Neutrophil (primary cell): ENCODE measurements around the gene U2AF1L4.

Experiments
- H3K27ac ChIP-seq: fragments of 200-600 bp; sonication (generic); 2 replicates; pipeline ENCODE4 v1.5.1; 2016; ENCODE audit warnings: mild to moderate bottlenecking, moderate library complexity
- H3K27me3 ChIP-seq: fragments of 200-600 bp; sonication (generic); 2 replicates; pipeline ENCODE4 v1.6.0; 2016; ENCODE audit warnings: mild to moderate bottlenecking
- H3K36me3 ChIP-seq: fragments of 200-600 bp; sonication (generic); 2 replicates; pipeline ENCODE4 v1.5.1; 2017
- H3K4me1 ChIP-seq, 2 experiments: fragments of 200-600 bp in 1 of 2; sonication (generic) in 1 of 2; 1 replicate in 1 of 2; 2 replicates in 1 of 2; pipeline versions ENCODE4 v1.5.1 to v1.6.1; 2013 to 2016; ENCODE audit warnings: low read depth in 1 of 2, low read length in 1 of 2, mild to moderate bottlenecking in 1 of 2, moderate library complexity in 1 of 2; ENCODE audit not compliant: control insufficient read depth in 1 of 2, insufficient read depth in 1 of 2
- H3K4me3 ChIP-seq, 2 experiments: fragments of 200-600 bp in 1 of 2; sonication (generic) in 1 of 2; 1 replicate in 1 of 2; 2 replicates in 1 of 2; pipeline ENCODE4 v1.5.1; 2013 to 2016; ENCODE audit warnings: low read depth in 1 of 2, low read length in 1 of 2, mild to moderate bottlenecking in 1 of 2, moderate library complexity in 1 of 2
- H3K9me3 ChIP-seq: fragments of 200-600 bp; sonication (generic); 2 replicates; pipeline ENCODE4 v1.5.1; 2016
- CTCF ChIP-seq: fragments of 200-600 bp; sonication (generic); IDR thresholded peaks from 2 replicates; pipeline ENCODE4 v1.5.1; 2016; ENCODE audit warnings: antibody characterized with exemption

Gene U2AF1L4

DNA sequence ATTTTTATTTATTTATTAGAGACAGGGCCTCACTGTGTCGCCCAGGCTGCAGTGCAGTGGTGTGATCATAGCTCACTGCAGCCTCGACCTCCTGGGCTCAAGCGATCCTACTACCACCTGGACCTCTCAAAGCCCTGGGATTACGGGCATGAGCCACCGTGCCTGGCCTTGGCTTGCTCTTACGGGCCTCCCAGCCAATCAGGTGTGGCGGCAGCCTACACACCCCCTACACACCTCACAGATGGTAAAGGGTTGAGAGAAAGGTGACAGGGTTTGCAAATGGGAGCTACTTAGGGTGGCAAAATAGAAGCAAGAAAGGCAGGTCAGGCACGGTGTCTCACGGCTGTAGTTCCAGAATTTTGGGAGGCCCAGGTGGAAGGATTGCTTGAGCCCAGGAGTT lies 41.9 kb downstream of the U2AF1L4 start:
- Histone ChIP-seq H3K4me3 (no peak overlapping the region), H3K4me1 (peaks cover 10 to 14% of the 10 kb centered on the region in 2 experiments), H3K9me3 (no peaks in the 10 kb centered on the region), H3K36me3 (no peaks in the 10 kb centered on the region), H3K27ac (no peak overlapping the region), H3K27me3 (peaks cover 71% of the 10 kb centered on the region)
- no peak for TF ChIP-seq CTCF

GRCh38 chr19:35702223-35703012 lies 42.8 kb downstream of the U2AF1L4 start:
- Histone ChIP-seq H3K36me3 (no peaks in the 10 kb centered on the region), H3K4me1 (peaks cover 10 to 14% of the 10 kb centered on the region in 2 experiments), H3K27me3 (peaks cover 62% of the 10 kb centered on the region), H3K27ac (no peak overlapping the region), H3K9me3 (no peaks in the 10 kb centered on the region), H3K4me3 (peak overlapping the region; percentile 58 to 64)
- no peak for TF ChIP-seq CTCF

DNA sequence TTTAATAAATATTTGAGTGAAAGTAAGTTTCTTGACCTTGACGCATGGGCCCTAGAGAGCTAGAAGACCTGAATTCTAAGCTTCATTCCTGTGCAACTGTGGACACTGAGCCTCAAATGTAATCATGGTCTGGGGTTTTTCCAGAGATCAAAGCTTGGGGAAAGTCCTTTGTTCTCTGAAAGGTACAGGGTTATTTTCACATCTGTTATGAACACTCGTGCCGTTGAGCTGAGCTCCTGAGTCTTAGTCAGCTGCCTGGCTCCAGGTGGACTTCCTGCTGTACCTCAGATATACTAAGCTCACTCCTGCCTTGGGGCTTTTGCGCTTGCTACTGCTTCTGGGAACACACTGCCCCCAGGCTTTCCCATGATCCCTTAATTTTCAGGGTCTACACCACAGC lies 48.4 kb downstream of the U2AF1L4 start:
- H3K4me1 ChIP-seq: peaks cover 1 to 3% of the 10 kb centered on the region in 2 experiments
- no peak overlapping the region for H3K4me3 ChIP-seq
- no peaks in the 10 kb centered on the region for H3K36me3 ChIP-seq
- no peak overlapping the region for H3K27ac ChIP-seq
- peaks cover 19% of the 10 kb centered on the region for H3K27me3 ChIP-seq
- no peaks in the 10 kb centered on the region for H3K9me3 ChIP-seq
- TF ChIP-seq CTCF: no peak

DNA sequence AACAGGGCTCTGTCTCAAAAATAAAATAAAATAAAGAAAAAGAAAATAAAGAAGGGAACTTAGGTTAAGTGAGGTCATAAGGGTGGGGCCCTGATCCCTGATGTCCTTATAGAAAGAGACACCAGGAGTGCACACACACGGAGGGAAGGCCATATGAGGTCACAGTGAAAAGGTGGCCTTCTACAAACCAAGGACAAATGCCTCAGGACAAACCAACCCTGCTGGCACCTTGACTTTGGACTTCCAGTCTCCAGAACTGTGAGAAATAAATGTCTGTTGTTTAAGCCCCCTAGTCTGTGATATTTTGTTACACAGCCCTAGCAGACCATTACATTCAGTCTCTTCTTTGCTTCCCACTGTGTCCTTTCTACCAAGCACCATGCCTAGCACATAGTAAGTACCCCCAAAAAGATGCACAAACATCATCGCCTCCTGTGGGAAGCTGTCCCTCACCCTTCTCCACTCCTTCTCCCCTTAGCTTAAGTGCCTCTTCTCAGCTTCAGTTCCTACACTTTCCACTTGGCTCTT lies 49.3 kb downstream of the U2AF1L4 start:
- no peak for TF ChIP-seq CTCF
- H3K36me3 ChIP-seq: no peaks in the 10 kb centered on the region
- peaks cover 11% of the 10 kb centered on the region for H3K27me3 ChIP-seq
- no peak overlapping the region for H3K27ac ChIP-seq
- no peak overlapping the region for H3K4me3 ChIP-seq
- no peaks in the 10 kb centered on the region for H3K4me1 ChIP-seq
- H3K9me3 ChIP-seq: no peaks in the 10 kb centered on the region

GRCh38 chr19:35693835-35694599 lies 51.2 kb downstream of the U2AF1L4 start:
- no peaks in the 10 kb centered on the region for H3K9me3 ChIP-seq
- H3K27ac ChIP-seq: no peak overlapping the region
- no peaks in the 10 kb centered on the region for H3K36me3 ChIP-seq
- H3K27me3 ChIP-seq: peaks cover 3% of the 10 kb centered on the region
- TF ChIP-seq CTCF: peak; percentile 86
- no peak overlapping the region for H3K4me3 ChIP-seq
- no peaks in the 10 kb centered on the region for H3K4me1 ChIP-seq
